Measurements from ENCODE around the gene STX16.

Gene STX16

GRCh38 chr20:58710481-58711265 lies 59.6 kb downstream of the STX16 start:
- no peak for DNase-seq (ENCODE audit: low read depth)

GRCh38 chr20:58711266-58712051 lies 60.4 kb downstream of the STX16 start:
- no peak for DNase-seq (ENCODE audit: low read depth)

- DNase-seq (ENCODE audit: low read depth), result no peak
Observed at GRCh38 chr20:58712151-58712791, 61.2 kb downstream of the STX16 start.

DNA sequence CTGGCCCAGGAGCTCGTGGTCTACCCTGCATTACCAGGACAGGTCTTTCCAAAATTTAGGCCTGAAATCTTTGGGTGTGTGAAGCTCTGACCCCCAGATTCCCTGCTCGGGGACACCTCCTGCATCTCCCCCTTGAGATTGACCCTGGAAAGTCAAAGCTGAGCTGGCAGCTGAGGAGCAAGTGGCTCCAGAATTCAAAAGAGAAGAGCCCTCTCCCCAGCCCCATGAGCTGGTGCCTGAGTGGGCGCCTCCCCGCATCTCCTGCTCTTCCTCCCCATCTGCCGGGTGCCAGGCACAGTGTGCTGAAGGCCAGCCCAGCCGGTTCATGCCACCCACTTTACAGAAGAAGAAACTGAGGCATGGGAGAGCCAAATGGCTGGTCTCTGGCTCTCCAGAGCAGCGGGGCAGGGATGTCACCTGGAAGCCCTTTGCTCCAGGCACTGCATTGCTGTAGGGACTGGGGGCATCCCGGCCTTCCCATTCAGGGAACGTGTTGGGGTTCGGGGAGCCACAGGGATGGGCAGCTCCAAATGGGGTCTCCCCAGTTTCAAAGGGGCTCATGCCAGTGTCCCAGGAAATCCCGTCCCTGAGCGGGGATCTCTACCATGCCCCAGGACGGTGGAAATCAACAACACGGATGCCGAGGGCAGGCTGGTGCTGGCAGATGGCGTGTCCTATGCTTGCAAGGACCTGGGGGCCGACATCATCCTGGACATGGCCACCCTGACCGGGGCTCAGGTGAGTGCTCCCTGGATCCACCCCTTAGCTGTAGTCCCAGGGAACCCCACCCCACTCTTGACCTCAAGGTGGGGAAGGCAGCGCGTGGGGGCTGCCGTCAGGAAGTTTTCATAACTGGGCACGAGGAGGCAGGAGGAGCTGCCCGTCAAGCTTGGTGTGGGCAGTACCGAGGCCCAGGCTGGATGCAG lies 62.0 kb downstream of the STX16 start:
- no peak for DNase-seq (ENCODE audit: low read depth)

DNA sequence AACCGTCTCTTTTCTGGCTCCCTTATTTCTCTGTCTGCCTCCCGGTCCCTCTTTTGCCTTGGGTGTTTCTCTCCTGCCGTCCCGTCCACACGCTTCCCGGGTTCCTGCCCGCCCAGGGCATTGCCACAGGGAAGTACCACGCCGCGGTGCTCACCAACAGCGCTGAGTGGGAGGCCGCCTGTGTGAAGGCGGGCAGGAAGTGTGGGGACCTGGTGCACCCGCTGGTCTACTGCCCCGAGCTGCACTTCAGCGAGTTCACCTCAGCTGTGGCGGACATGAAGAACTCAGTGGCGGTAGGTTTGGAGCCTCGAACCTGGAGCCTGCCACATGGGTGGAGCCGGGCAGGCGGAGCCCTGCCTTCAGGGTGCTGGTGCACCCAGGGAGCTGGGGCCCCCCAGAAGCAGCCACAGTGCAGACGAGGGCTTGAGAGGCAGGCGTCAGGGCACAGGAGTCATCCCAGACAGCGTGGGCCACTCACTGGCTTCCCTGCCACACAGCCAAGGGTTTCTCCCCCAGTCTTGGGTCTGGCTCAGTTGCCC lies 62.8 kb downstream of the STX16 start:
- DNase-seq (ENCODE audit: low read depth), result no peak

DNA sequence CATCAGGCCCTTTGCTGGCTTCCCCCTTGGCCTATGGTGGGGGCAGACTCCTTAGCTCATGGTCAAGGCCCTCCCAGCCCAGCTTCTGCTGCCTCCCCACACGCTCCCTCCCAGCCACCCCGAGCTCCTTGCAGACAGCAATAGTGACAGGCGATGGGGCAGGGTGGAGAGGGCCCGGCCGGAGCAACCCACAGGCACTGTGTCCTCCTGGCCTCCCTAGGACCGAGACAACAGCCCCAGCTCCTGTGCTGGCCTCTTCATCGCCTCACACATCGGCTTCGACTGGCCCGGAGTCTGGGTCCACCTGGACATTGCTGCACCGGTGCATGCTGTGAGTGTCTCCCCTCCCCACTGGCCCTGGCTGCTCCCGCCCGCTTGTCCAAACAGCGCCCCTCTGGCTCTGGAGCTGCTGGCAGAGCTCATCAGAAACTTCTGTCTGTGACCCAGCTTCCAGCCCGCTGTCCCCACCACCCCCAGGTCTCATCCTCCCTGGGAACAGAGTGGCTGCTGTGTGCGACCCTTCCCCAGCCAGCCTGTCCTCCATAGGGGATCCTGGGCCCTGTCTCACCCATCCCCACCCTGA lies 63.3 kb downstream of the STX16 start:
- DNase-seq (ENCODE audit: low read depth), result no peak

GRCh38 chr20:58714923-58715351 lies 63.9 kb downstream of the STX16 start:
- no peak for DNase-seq (ENCODE audit: low read depth)

- no peak for DNase-seq (ENCODE audit: low read depth)
Observed at GRCh38 chr20:58715391-58715800, 64.3 kb downstream of the STX16 start.

- no peak for DNase-seq (ENCODE audit: low read depth)
Observed at GRCh38 chr20:58715801-58716475, 64.9 kb downstream of the STX16 start.

DNA sequence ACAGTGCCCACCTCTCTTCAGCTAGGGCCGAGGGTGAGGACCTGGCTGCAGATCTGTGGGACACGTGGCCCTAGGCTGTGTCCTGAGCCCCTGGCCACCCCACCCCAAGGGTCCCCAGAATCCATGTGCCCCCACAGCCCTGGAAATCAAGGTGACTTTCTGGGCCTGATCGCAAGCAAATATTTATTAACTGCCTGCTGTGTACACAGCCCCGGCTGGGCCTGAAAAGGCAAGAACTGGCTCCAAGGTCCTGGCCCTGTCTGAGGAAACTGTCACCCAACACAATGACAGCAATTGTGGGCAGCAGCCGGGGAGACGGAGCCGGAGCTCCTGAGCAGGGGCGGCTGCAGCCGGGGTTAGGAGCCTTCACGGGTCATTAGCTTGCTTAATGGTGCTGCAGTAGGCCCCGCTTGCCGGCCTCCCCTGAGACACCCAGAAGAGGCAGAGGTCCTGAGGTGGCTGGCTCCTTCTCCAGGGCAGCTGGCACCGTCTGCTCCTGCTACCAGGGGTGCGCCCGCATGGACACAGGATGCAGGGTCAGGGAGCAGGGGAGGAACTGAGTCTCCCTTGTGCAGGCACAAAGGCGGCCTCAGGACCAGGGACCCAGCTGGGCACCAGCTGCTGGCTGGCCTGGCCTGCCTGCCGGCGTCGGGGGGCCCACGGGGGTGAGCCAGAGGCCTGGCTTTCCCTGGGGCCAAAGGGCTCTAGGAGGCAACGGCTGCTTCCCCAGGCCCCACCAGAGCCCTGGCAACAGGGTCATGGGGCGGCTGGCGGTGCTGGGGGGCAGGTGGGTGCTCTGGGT lies 65.6 kb downstream of the STX16 start:
- no peak for DNase-seq (ENCODE audit: low read depth)

DNA sequence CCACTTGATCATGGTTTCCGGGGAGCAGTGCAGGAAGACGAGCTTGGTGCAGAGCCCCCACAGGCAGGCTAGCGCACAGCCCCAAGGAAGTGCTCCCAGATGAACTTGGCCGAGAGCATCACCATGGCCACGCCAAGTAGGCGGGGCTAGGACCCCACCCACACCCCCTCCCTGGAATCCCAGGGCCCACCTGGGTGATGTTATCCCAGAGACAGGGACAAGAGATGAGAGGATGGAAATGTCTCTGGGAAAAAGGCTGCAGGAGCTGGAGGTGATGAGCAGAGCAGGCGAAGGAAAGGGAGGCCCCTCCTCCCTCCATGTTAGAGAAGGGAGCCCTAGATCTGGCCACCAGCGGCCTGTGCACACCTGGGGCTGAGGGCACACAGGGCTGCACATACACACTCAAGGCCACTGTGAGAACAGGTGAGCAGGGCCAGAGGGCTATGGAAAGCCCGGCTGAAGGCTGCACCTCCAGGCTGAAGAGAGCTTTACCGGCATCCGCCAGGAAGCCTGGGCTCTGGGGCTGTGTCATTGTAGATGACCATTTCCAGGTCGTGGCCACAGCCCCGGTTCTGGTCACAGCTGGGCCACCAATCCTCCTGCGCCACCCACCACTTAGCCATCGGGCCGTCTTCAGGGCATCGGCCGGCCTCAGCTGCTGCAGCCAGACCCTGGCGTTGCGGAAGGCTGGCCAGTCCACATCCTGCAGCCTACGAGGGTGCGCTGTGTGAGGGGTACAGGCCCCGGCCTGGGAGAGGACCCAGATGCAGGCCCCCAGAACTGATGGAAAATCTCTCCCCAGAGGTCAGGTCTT lies 66.4 kb downstream of the STX16 start:
- DNase-seq (ENCODE audit: low read depth), result no peak

DNA sequence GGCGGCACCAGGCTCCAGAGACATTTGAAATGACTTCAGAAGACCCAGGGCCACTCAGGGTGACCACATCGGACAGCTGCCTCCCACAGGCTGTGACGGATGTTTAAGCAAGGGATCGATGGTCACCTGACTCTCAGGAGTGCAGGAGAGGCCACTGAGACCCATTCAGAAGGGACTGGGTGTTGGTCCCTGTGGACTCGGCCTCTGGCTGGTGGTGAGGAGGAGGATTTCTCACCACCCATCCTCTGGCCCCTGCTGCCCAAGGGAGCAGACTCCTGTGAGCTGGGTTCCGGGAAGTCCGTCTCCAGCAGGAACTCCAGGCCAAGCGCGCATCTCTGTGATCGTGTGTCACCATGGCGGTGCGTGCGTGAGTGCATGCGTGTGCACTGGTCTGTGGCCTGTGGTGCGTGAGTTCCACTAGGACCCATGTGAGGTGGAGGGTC lies 67.1 kb downstream of the STX16 start:
- no peak for DNase-seq (ENCODE audit: low read depth)

DNA sequence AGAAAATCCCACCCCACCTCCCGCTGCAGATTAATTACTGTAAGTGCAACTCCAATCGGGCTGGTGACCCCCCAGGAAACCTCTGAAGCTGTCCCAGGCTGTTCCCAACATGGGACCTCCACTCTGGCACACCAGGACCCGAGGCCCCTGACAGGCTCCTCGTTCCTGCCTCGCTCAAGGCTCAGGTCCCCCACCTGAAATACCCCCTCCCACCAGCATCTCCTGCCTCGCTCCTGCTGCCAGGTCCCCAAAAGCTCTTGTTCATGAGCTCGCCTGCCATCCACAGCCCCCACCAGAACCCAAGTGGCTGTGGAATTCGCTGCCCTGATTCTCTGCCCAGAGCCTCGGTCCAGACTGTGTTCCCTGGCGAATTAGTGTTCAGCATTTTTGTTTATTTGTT lies 67.6 kb downstream of the STX16 start:
- no peak for DNase-seq (ENCODE audit: low read depth)

- no peak for DNase-seq (ENCODE audit: low read depth)
Observed at GRCh38 chr20:58719258-58719657, 68.2 kb downstream of the STX16 start.

DNA sequence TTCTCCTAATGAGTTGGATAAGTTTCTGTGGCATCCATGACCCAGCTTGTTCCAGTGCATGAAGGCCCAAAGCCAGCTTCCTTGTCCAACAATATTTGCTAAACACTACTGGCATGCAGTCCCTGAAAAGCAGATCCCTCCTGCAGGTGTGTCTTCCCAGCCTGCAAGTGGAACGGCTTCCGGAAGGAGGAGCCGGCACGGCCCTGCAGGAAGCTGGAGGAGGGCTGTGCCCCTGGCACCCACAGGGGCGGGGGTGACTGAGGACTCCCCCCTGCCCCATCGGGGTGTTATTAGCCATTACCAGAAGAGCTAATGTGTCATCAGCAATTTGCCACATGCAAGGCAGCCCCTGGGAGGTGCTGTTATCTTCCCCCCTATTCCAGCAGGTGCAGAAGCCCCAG lies 68.9 kb downstream of the STX16 start:
- DNase-seq (ENCODE audit: low read depth), result no peak

- no peak for DNase-seq (ENCODE audit: low read depth)
Observed at GRCh38 chr20:58720890-58721289, 69.8 kb downstream of the STX16 start.

GRCh38 chr20:58721951-58722778 lies 71.1 kb downstream of the STX16 start:
- DNase-seq (ENCODE audit: low read depth), result no peak
